ENCODE measurements around the gene RNF225.
A peak's percentile ranks its signal among the peaks of the same experiment; 100 is the strongest.

The RNF225 gene

GRCh38 chr19:58361900-58362271 is 33.6 kb upstream of the RNF225 start:
- peak overlapping the region; percentile 96 for H2AFZ ChIP-seq (ENCODE audit: low read length)
- peak overlapping the region; percentile 96 for H3K9ac ChIP-seq (ENCODE audit: low read depth, low read length, poor library complexity, severe bottlenecking)
- H3K4me1 ChIP-seq (ENCODE audit: insufficient read depth, low read length, poor library complexity, severe bottlenecking) = peaks cover 17% of the 10 kb centered on the region
- H3K4me3 ChIP-seq (ENCODE audit: low read length, poor library complexity, severe bottlenecking) = peak overlapping the region; percentile 89
- no peaks in the 10 kb centered on the region for H3K79me2 ChIP-seq (ENCODE audit: insufficient read depth, low read length)
- TF ChIP-seq, protein P1, sequence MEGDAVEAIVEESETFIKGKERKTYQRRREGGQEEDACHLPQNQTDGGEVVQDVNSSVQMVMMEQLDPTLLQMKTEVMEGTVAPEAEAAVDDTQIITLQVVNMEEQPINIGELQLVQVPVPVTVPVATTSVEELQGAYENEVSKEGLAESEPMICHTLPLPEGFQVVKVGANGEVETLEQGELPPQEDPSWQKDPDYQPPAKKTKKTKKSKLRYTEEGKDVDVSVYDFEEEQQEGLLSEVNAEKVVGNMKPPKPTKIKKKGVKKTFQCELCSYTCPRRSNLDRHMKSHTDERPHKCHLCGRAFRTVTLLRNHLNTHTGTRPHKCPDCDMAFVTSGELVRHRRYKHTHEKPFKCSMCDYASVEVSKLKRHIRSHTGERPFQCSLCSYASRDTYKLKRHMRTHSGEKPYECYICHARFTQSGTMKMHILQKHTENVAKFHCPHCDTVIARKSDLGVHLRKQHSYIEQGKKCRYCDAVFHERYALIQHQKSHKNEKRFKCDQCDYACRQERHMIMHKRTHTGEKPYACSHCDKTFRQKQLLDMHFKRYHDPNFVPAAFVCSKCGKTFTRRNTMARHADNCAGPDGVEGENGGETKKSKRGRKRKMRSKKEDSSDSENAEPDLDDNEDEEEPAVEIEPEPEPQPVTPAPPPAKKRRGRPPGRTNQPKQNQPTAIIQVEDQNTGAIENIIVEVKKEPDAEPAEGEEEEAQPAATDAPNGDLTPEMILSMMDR (conservative IDR thresholded peaks at IDR 0.05; ENCODE audit: low read length) = no peak
- no peak for TF ChIP-seq EZH2phosphoT487 (IDR thresholded peaks at IDR 0.05; ENCODE audit: borderline replicate concordance)
- H3K36me3 ChIP-seq (ENCODE audit: insufficient read depth, low read length) = no peaks in the 10 kb centered on the region
- H4K20me1 ChIP-seq (ENCODE audit: insufficient read depth, low read length, poor library complexity, severe bottlenecking) = no peaks in the 10 kb centered on the region
- peak overlapping the region; percentile 80 for H3K4me2 ChIP-seq (ENCODE audit: low read depth, low read length, poor library complexity, severe bottlenecking)
- no peaks in the 10 kb centered on the region for H3K27me3 ChIP-seq (ENCODE audit: insufficient read depth, low read length, poor library complexity, severe bottlenecking)
- H3F3A ChIP-seq (ENCODE audit: low read depth) = no peaks in the 10 kb centered on the region
- H3K9me3 ChIP-seq (ENCODE audit: insufficient read depth, low read depth, low read length) = no peaks in the 10 kb centered on the region
- H3K9me2 ChIP-seq (replicated peaks; ENCODE audit: low read depth, low read length) = no peaks in the 10 kb centered on the region

- Histone ChIP-seq H4K20me1 (ENCODE audit: insufficient read depth, low read length, poor library complexity, severe bottlenecking) (no peaks in the 10 kb centered on the region), H3K4me1 (ENCODE audit: insufficient read depth, low read length, poor library complexity, severe bottlenecking) (peaks cover 17% of the 10 kb centered on the region), H2AFZ (ENCODE audit: low read length) (peak within 1 kb of the TSS; percentile 96)
Observed at GRCh38 chr19:58362272-58362994, 33.0 kb upstream of the RNF225 start, which contains the start of gene ZNF497. Gene ZNF497 (minus strand): TSS chr19:58362751. CDS start chr19:58357635, 5,116 bp downstream.

GRCh38 chr19:58364146-58364545 is 31.3 kb upstream of the RNF225 start:
- H2AFZ ChIP-seq (ENCODE audit: low read length) = no peak overlapping the region
- no peak overlapping the region for H3K9ac ChIP-seq (ENCODE audit: low read depth, low read length, poor library complexity, severe bottlenecking)
- no peak overlapping the region for H3K4me2 ChIP-seq (ENCODE audit: low read depth, low read length, poor library complexity, severe bottlenecking)
- H4K20me1 ChIP-seq (ENCODE audit: insufficient read depth, low read length, poor library complexity, severe bottlenecking) = no peaks in the 10 kb centered on the region
- H3K27me3 ChIP-seq (ENCODE audit: insufficient read depth, low read length, poor library complexity, severe bottlenecking) = no peaks in the 10 kb centered on the region
- H3K36me3 ChIP-seq (ENCODE audit: insufficient read depth, low read length) = no peaks in the 10 kb centered on the region
- peaks cover 17% of the 10 kb centered on the region for H3K4me1 ChIP-seq (ENCODE audit: insufficient read depth, low read length, poor library complexity, severe bottlenecking)
- TF ChIP-seq, protein P1 (conservative IDR thresholded peaks at IDR 0.05; ENCODE audit: low read length) = no peak
- no peak for TF ChIP-seq EZH2phosphoT487 (IDR thresholded peaks at IDR 0.05; ENCODE audit: borderline replicate concordance)
- H3K79me2 ChIP-seq (ENCODE audit: insufficient read depth, low read length) = no peaks in the 10 kb centered on the region
- no peak overlapping the region for H3K4me3 ChIP-seq (ENCODE audit: low read length, poor library complexity, severe bottlenecking)
- H3K9me2 ChIP-seq (replicated peaks; ENCODE audit: low read depth, low read length) = no peaks in the 10 kb centered on the region
- no peaks in the 10 kb centered on the region for H3F3A ChIP-seq (ENCODE audit: low read depth)
- H3K9me3 ChIP-seq (ENCODE audit: insufficient read depth, low read depth, low read length) = no peaks in the 10 kb centered on the region

More at GRCh38 chr19:58362272-58362994, 33.0 kb upstream of the RNF225 start, which contains the start of gene ZNF497:
- TF ChIP-seq, protein P1 (conservative IDR thresholded peaks at IDR 0.05; ENCODE audit: low read length) = no peak
- TF ChIP-seq EZH2phosphoT487 (IDR thresholded peaks at IDR 0.05; ENCODE audit: borderline replicate concordance) = no peak
- Histone ChIP-seq H3K4me3 (ENCODE audit: low read length, poor library complexity, severe bottlenecking) (peak within 1 kb of the TSS; percentile 89), H3K79me2 (ENCODE audit: insufficient read depth, low read length) (no peaks in the 10 kb centered on the region), H3K27me3 (ENCODE audit: insufficient read depth, low read length, poor library complexity, severe bottlenecking) (no peaks in the 10 kb centered on the region), H3K9ac (ENCODE audit: low read depth, low read length, poor library complexity, severe bottlenecking) (peak within 1 kb of the TSS; percentile 96), H3K4me2 (ENCODE audit: low read depth, low read length, poor library complexity, severe bottlenecking) (peak within 1 kb of the TSS; percentile 80), H3K9me3 (ENCODE audit: insufficient read depth, low read depth, low read length) (no peaks in the 10 kb centered on the region), H3K9me2 (replicated peaks; ENCODE audit: low read depth, low read length) (no peaks in the 10 kb centered on the region), H3F3A (ENCODE audit: low read depth) (no peaks in the 10 kb centered on the region), H3K36me3 (ENCODE audit: insufficient read depth, low read length) (no peaks in the 10 kb centered on the region)
